Measurements from ENCODE around the gene SLC35F3. TPM values are rescaled to one million over a fixed set of nuclear protein-coding genes. Genes with fewer than 3 reads are reported as not detected.

The SLC35F3 gene
- total RNA-seq, 1 donor from 2014 or later: 0.25 TPM

DNA sequence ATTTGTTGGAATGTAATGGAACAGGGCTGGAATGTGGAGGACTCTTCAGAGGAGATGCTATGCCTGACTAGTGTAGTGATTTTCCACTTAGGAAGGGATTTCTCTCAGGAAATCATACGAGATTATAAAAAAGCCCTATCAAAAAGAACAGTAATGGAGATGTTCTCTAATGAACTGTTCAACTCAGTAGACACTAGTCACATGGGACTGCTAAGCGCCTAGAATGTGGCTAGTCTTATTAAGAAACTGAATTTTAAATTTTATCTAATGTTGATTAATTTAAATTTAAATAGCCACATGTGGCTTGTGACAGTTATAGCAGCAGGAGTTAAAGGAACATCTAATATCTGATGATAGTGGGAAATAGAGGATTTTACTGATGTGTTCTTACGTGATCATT is 94.0 kb downstream of the SLC35F3 start:
- TF ChIP-seq, protein P1, sequence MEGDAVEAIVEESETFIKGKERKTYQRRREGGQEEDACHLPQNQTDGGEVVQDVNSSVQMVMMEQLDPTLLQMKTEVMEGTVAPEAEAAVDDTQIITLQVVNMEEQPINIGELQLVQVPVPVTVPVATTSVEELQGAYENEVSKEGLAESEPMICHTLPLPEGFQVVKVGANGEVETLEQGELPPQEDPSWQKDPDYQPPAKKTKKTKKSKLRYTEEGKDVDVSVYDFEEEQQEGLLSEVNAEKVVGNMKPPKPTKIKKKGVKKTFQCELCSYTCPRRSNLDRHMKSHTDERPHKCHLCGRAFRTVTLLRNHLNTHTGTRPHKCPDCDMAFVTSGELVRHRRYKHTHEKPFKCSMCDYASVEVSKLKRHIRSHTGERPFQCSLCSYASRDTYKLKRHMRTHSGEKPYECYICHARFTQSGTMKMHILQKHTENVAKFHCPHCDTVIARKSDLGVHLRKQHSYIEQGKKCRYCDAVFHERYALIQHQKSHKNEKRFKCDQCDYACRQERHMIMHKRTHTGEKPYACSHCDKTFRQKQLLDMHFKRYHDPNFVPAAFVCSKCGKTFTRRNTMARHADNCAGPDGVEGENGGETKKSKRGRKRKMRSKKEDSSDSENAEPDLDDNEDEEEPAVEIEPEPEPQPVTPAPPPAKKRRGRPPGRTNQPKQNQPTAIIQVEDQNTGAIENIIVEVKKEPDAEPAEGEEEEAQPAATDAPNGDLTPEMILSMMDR (IDR thresholded peaks at IDR 0.05; ENCODE audit: unreplicated experiment): no peak
- Mint-ChIP-seq H3K4me1 (no peaks in the 10 kb centered on the region), H3K9me3 (no peaks in the 10 kb centered on the region), H3K27me3 (ENCODE audit: low read depth) (peaks cover 61% of the 10 kb centered on the region), H3K27ac (no peak overlapping the region), H3K36me3 (no peaks in the 10 kb centered on the region), H3K4me3 (no peak overlapping the region)
- no peak for DNase-seq (ENCODE audit: low spot score in 2 of 2, unreplicated experiment in 2 of 2)

DNA sequence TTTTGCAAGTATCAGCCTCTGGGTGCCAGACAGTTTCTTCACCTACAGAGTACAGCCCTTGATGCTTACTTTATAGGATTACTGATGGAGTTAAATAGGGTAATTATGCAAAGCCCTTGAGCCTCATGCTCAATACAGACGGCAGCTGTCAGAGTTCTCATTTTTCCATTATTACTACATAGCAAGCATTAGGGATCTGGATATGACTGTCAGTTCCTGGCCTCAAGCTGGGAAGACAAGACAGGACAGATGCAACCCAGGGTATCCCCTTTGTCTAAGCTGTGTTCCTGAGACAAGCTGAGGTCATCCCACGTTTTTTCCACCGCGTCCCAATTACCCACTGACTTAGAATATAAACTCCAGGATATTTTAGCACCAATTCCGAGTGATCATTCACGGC is 94.4 kb downstream of the SLC35F3 start:
- peaks cover 57% of the 10 kb centered on the region for H3K27me3 Mint-ChIP-seq (ENCODE audit: low read depth)
- H3K36me3 Mint-ChIP-seq: no peaks in the 10 kb centered on the region

DNA sequence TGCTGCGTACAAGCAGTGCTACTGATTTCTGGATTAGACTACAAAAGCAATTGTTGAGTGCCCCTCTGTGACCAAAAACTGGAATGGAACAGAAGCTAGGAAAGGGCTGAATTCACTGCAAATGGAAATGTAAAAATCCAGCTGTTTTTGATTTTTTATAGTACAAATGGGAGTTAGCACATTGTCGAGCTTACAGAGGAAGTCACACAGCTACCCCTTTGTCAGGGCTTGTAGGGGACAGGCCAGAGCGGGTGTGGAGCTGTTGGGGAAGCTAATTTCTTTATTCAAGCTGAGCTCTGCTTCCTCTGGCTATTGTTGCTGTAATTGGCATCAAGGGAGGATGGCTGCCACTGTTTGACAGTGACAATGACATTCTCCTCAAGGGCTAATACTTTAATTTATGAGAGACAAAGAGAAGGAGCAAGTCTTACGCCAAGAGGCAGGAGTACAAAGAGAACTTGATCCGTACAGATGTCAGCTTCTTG is 96.1 kb downstream of the SLC35F3 start:
- Mint-ChIP-seq H3K27me3 (ENCODE audit: low read depth) (peaks cover 54% of the 10 kb centered on the region), H3K27ac (no peak overlapping the region), H3K9me3 (no peaks in the 10 kb centered on the region)

More for the DNA sequence above, 94.4 kb downstream of the SLC35F3 start:
- Mint-ChIP-seq H3K27ac (no peak overlapping the region), H3K9me3 (no peaks in the 10 kb centered on the region), H3K4me3 (no peak overlapping the region), H3K4me1 (no peaks in the 10 kb centered on the region)
- no peak for DNase-seq (ENCODE audit: low spot score in 2 of 2, unreplicated experiment in 2 of 2)
- TF ChIP-seq, protein P1 (IDR thresholded peaks at IDR 0.05; ENCODE audit: unreplicated experiment): no peak

DNA sequence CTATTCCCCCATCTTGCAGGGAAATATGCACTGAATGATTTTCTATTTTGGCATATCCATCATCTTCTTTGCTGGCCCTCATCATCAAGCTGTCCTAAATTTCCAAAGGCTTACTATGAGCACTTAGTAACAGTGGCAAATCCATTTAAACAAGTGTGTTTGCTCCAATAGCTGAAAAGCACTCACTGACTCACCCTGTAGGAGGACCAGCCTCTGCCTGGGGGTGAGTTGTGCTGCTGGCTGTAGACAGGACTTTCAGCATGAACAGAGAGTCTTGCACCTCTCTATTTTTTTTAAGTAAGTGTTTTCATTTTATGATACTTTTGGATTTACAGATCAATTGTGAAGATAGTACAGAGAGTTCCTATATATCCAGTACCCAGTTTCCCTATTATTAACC is 97.3 kb downstream of the SLC35F3 start:
- no peak for DNase-seq (ENCODE audit: low spot score in 2 of 2, unreplicated experiment in 2 of 2)
- H3K4me3 Mint-ChIP-seq: no peak overlapping the region
- no peaks in the 10 kb centered on the region for H3K9me3 Mint-ChIP-seq
- H3K27ac Mint-ChIP-seq: no peak overlapping the region
- peaks cover 63% of the 10 kb centered on the region for H3K27me3 Mint-ChIP-seq (ENCODE audit: low read depth)
- TF ChIP-seq, protein P1 (IDR thresholded peaks at IDR 0.05; ENCODE audit: unreplicated experiment): no peak
- H3K36me3 Mint-ChIP-seq: no peaks in the 10 kb centered on the region
- H3K4me1 Mint-ChIP-seq: no peaks in the 10 kb centered on the region

More for the DNA sequence above, 96.1 kb downstream of the SLC35F3 start:
- no peaks in the 10 kb centered on the region for H3K36me3 Mint-ChIP-seq
- H3K4me3 Mint-ChIP-seq: no peak overlapping the region
- TF ChIP-seq, protein P1 (IDR thresholded peaks at IDR 0.05; ENCODE audit: unreplicated experiment): no peak
- DNase-seq (ENCODE audit: low spot score in 2 of 2, unreplicated experiment in 2 of 2): no peak
- H3K4me1 Mint-ChIP-seq: no peaks in the 10 kb centered on the region

DNA sequence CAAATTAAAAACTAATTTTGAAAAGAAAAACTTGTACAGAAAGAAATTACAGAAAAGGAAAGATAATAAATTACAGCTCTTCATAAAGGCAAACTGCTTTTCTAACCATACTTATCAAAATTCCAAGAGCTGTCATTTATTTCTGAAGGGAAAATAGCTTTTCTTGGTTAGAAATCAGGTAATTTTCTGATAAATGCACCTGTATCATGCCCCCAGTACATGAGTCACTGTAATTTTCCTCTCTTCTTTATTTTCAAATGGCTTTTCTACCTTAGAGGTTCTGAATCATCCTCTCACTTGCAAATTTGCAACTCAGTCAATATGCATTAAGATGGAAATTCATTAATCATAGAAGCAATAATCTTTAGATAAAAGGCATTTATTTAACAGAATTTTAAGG is 100.1 kb downstream of the SLC35F3 start:
- peaks cover 65% of the 10 kb centered on the region for H3K27me3 Mint-ChIP-seq (ENCODE audit: low read depth)

More for the DNA sequence above, 100.1 kb downstream of the SLC35F3 start:
- Mint-ChIP-seq H3K36me3 (no peaks in the 10 kb centered on the region), H3K4me1 (no peaks in the 10 kb centered on the region), H3K27ac (no peak overlapping the region), H3K4me3 (no peak overlapping the region), H3K9me3 (peaks cover 10% of the 10 kb centered on the region)
- TF ChIP-seq, protein P1 (IDR thresholded peaks at IDR 0.05; ENCODE audit: unreplicated experiment): no peak
- no peak for DNase-seq (ENCODE audit: low spot score in 2 of 2, unreplicated experiment in 2 of 2)
